ENCODE data around the gene SLIT3.

Gene SLIT3

GRCh38 chr5:169048181-169049125, 252.5 kb downstream of the SLIT3 start:
- no peak for DNase-seq

- DNase-seq, result no peak
Observed at GRCh38 chr5:169044962-169045361, 256.0 kb downstream of the SLIT3 start.

GRCh38 chr5:169041180-169041579, 259.8 kb downstream of the SLIT3 start:
- no peak for DNase-seq

GRCh38 chr5:169039592-169039991, 261.3 kb downstream of the SLIT3 start:
- DNase-seq, result no peak

- DNase-seq, result no peak
Observed at GRCh38 chr5:169037466-169037865, 263.5 kb downstream of the SLIT3 start.

- no peak for DNase-seq
Observed at GRCh38 chr5:169036079-169036805, 264.7 kb downstream of the SLIT3 start.

GRCh38 chr5:169029661-169030274, 271.2 kb downstream of the SLIT3 start:
- DNase-seq, result peak in 1 of 56 donors; percentile 5

GRCh38 chr5:169029037-169029436, 271.9 kb downstream of the SLIT3 start:
- DNase-seq, result no peak

- DNase-seq, result peak in 2 of 56 donors; percentile 18 to 21
Observed at GRCh38 chr5:169027501-169028061, 273.4 kb downstream of the SLIT3 start.

GRCh38 chr5:169025491-169025890, 275.4 kb downstream of the SLIT3 start:
- no peak for DNase-seq

GRCh38 chr5:169024421-169024820, 276.5 kb downstream of the SLIT3 start:
- DNase-seq, result peak in 14 of 56 donors; percentile 3 to 37 (median 16)

GRCh38 chr5:169022718-169023117, 278.2 kb downstream of the SLIT3 start:
- no peak for DNase-seq

- DNase-seq, result peak in 1 of 56 donors; percentile 5
Observed at GRCh38 chr5:169020102-169020501, 280.8 kb downstream of the SLIT3 start.

- no peak for DNase-seq
Observed at GRCh38 chr5:169018925-169019324, 282.0 kb downstream of the SLIT3 start.

GRCh38 chr5:169015991-169016390, 284.9 kb downstream of the SLIT3 start:
- no peak for DNase-seq

GRCh38 chr5:169013846-169014245, 287.1 kb downstream of the SLIT3 start:
- DNase-seq, result peak in 1 of 56 donors; percentile 7

GRCh38 chr5:169013208-169013728, 287.7 kb downstream of the SLIT3 start:
- DNase-seq, result no peak

- no peak for DNase-seq
Observed at GRCh38 chr5:169012450-169012849, 288.5 kb downstream of the SLIT3 start.

- no peak for DNase-seq
Observed at GRCh38 chr5:169011451-169011850, 289.5 kb downstream of the SLIT3 start.

- no peak for DNase-seq
Observed at GRCh38 chr5:169011009-169011408, 289.9 kb downstream of the SLIT3 start.

- DNase-seq, result no peak
Observed at GRCh38 chr5:169009123-169009522, 291.8 kb downstream of the SLIT3 start.
